HG03442 (cell line): ENCODE data around the gene CDH19.

Experiments used
- ATAC-seq: cut with Tn5 transposase; IDR thresholded peaks from one replicate; pipeline ENCODE4 v1.9.1; 2021; ENCODE audit warnings: mild to moderate bottlenecking, moderate library complexity; ENCODE audit not compliant: unreplicated experiment

Gene CDH19

GRCh38 chr18:66461344-66461743, 142.5 kb downstream of the CDH19 start:
- no peak for ATAC-seq

GRCh38 chr18:66457245-66457644, 146.6 kb downstream of the CDH19 start:
- no peak for ATAC-seq
